CD4-positive, alpha-beta T cell treated with Interferon gamma for 1 hour (primary cell): ENCODE measurements around the gene SUN2.
A peak's percentile ranks its signal among the peaks of the same experiment; 100 is the strongest.

ENCODE experiments used
- DNase-seq: peaks from one replicate; pipeline ENCODE4 v3.0.0-alpha.2; 2020

SUN2 gene

GRCh38 chr22:38713921-38714320, 41.9 kb downstream of the SUN2 start:
- DNase-seq, result no peak

DNA sequence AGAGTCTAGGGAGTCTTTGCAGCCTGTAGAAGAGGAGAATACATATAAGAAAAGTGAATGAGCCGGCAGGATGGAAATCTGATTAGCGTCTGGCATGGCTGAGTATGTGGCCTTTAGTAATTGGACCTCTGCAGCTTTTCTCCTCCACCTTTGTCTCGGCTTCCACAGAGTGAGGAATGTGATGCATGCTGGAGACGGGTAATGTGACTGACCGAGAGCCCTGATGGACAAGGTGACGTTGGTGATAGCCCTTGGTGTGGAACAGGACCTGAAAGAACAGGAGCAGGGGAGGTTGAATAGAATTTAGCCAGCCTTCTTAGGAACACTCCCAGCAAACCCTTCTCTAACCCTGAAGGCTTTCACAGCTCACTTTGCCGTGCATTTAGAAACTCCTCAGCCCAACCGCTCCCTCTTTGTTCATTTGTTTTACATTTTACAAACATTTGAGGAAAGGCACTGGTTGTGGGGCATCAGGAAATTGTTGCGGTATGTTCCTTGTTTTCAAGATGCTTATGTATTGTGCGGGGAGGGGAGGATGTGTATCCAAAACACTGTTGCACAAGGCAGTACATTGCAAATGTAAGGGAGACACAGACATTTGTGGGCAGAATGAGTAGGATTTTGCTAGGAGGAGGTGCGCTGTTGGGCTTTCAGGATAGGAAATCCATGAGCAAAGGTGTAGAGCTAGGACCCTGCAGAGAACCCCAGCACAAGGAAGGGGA, 43.2 kb downstream of the SUN2 start:
- no peak for DNase-seq

- DNase-seq, result no peak
Measured at GRCh38 chr22:38710866-38711265, 44.9 kb downstream of the SUN2 start.

GRCh38 chr22:38710351-38710750, 45.4 kb downstream of the SUN2 start:
- DNase-seq, result no peak

GRCh38 chr22:38709306-38709705, 46.5 kb downstream of the SUN2 start:
- no peak for DNase-seq

GRCh38 chr22:38707984-38708383, 47.8 kb downstream of the SUN2 start:
- no peak for DNase-seq

DNA sequence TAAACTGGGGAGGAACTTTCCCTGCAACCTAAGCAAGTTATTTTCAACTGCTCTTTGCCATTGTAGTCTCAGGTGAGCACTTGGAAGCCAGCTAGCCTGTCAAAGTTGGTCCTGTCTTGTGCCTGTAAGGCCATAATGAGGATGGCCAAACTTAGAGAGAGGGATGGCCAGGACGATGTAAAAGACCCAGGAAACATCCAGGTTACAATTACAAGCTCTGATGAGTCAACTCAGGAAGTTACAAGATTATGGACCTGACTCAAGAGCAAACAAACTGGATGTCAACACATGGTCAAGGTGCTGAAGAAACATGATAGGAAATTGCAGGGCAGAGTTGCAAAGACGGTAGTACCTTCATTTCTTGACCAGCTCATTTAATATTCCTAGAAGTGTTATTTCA, 48.5 kb downstream of the SUN2 start:
- no peak for DNase-seq

GRCh38 chr22:38706901-38707195, 49.0 kb downstream of the SUN2 start:
- no peak for DNase-seq

DNA sequence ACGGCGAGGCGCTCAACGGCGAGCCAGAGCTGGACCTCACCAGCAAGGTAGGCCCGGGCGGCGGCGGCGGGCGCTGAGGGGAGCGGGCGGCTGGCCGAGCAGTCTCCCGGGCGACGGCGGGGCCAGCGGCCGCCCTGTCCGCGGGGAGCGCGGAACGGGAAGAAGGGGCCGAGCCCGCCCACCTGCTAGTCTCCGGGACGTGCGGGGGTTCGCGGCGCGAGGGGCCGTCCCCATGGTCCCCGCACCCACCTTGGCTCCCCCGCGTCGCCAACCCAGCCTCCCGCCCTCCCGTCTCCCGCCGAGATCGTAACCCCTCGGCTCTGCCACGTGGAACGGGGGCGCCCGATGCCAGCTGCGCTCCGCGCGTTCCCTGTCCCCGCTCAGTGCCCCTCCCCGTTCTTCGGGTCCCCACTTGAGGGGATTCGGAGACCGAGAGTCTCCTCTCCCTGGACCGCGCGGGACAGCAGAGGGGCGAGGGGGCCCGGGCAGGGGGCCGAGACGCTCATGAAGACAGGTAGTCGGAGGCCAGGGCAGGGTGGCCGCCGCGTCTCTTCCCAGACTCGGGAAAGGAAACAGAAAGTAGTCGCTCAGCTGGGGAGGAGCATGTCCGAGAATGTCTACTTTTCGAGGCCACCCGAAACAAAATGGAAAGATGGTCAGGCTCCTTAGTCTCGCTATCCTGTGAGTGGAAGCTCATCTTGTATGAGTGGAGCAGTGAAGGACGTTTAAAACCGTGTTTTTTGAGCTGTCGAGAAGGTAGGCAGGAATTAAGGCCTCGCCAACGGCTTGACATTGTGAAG, 49.5 kb downstream of the SUN2 start:
- DNase-seq, result peak; percentile 30

GRCh38 chr22:38705235-38706100, 50.3 kb downstream of the SUN2 start, which contains the start of gene GTPBP1:
Gene GTPBP1, plus strand, starts transcription at chr22:38705944. Its CDS starts 12 bp downstream, at chr22:38705956.
- peak; percentile 100 for DNase-seq

GRCh38 chr22:38704654-38705234, 51.1 kb downstream of the SUN2 start:
- no peak for DNase-seq

- peak; percentile 97 for DNase-seq
Measured at GRCh38 chr22:38700789-38701628, 54.8 kb downstream of the SUN2 start, which contains the start of gene JOSD1. Gene JOSD1, minus strand, starts transcription at chr22:38700943. Its CDS starts 956 bp downstream, at chr22:38699987.

DNA sequence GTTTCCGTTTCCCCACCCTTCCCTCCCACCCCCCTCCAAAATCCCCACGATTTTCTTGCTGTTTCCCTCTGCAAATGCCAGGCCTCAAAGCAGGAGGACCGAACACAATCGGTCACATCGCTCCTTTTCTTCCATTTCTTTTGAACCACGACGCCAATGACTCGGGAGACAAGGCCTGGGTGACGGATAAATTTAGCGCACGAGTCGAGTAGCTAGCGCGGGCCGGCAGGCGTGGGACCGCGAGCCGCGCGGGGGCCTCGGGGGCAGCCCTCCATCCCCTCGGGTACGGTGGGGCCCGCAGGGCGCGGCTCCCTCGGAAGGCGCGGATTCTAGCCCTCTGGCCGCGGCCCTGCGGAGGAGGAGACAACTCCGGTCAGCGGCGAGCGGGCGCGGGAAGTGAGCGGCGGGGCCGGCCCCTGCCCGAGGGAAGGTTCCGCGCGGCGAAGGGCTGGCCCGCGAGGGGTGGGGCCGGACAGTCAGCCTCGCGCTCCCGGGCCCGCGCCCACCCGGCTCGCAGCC, 55.5 kb downstream of the SUN2 start:
- no peak for DNase-seq

DNA sequence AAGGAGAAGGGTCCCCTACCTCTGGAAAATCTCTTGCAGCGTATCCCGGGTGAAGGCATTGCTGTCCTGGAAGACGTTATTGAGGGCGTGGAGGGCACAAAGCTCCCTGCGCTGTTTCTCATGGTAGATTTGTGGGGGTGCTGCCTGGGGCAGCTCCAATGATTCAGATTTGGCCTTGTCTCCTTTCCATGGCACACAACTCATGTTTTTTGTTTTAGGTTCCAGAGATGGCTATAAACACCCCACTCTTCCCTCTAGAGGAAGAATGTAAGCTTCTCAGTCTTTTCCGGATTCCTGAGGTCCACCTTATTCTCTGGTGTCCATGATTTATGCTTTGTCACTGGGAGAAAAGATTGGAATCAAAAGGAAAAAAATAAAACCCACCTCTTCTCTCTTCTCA, 56.0 kb downstream of the SUN2 start:
- DNase-seq, result no peak

DNA sequence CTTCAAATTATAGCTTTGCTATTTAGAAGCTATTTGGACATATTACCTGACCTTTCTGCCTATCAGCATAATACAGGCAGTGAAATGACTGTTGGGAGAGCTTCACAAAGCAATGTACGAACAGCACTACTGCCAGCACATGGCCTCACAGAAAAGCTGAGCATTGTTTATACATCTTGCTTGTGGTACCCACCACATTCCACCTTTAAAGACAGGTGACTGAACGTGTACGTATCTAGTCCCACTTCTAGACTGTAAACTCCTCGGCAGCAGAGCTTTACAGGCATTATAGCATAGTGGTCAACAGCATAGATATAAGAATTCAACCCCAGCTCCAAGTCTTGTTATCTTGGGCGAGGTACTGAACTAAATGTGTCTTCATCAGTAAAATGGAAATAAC, 56.7 kb downstream of the SUN2 start:
- DNase-seq, result no peak

- no peak for DNase-seq
Measured at GRCh38 chr22:38698407-38699094, 57.2 kb downstream of the SUN2 start.

DNA sequence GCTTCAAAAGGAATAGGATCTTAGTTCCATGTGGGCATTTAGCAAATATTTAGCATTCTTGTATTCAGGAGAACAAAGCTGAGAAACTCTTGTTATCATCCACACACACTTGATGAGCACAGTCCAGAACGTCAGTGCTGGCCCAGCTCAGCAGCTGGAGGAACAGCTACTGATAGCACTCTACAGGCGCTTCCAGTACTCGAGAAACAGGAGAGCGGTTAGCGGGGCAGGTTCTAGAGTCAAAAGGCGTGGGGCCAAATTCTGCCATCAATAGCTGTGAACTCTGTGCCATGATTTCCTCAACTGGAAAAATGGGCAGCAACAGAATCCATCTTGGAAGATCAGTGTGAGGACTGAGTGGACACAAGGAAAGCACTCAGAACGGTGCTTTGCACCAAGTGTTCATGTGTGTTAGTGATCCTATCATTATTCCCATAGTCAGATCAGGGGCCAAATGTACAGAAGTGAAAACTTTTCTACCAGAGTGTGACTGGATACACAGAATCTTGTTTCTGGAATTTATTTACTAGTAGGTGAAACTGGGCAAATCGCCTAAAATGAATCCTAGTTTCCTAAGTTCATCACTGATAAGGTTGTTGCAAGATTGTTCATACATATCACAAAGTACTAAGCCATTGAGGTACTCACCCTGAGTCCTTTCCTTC, 58.2 kb downstream of the SUN2 start:
- no peak for DNase-seq

GRCh38 chr22:38696606-38697424, 59.0 kb downstream of the SUN2 start:
- peak; percentile 26 for DNase-seq

DNA sequence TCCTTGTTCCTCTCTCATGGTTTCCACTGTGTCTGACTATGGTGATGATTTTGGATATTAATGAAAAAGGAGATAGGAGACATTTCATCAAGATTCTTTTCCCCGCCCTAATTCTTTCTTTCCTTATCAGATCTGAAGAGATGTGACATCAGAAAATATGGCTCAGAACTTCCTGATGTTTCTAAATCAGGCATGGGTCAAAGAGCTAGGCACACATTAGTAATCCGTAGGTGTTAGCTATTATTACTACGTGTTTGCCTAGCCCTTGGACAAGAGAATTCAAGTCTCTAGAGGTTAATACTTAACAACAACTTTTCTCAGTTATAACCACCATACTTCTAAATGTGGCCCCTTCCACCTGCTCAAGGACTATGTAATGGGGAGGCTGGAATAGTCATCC, 60.9 kb downstream of the SUN2 start:
- DNase-seq, result no peak

DNA sequence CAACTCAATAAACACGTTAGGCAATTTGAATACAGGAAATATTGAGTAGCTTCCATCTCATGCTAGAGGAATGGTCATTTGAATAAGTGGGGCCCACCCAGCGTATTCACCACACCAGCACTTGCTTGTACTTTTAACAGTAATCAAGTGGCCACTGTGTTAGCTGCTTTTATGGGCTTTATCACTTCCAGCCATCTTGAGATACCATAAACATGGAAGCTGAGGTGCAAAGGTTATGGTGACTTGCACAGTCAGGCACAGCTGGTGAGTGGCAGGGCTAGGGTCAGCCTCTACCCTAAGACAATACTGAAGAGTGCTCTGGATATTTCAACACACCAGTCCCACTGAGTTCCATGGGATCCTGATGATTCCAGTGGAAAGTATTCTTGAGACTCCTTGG, 61.7 kb downstream of the SUN2 start:
- DNase-seq, result no peak
